Liver (tissue), 9 donors: ENCODE measurements around the gene COL27A1. TPM values are rescaled to one million over a fixed set of nuclear protein-coding genes. Genes with fewer than 3 reads are reported as not detected.

Experiments
- DNase-seq: peaks from one replicate; pipeline ENCODE4 v3.0.0-alpha.2; 2017; ENCODE audit warnings: low spot score
- H3K27ac ChIP-seq, 2 donors: one replicate each; pipeline ENCODE4 v1.7.0; 2013; ENCODE audit warnings: inconsistent platforms in 2 of 2, low read length in 2 of 2, control low read depth in 1 of 2, low read depth in 1 of 2, mild to moderate bottlenecking in 1 of 2
- H3K27me3 ChIP-seq, 4 donors: one replicate each; pipeline versions ENCODE4 v1.6.1 to v1.7.0; 2013; ENCODE audit warnings: low read length in 3 of 4, inconsistent platforms in 1 of 4, mild to moderate bottlenecking in 1 of 4, moderate library complexity in 1 of 4; ENCODE audit not compliant: control insufficient read depth in 4 of 4, insufficient read depth in 4 of 4
- H3K36me3 ChIP-seq, 4 donors: one replicate each; pipeline versions ENCODE4 v1.6.1 to v1.7.0; 2013; ENCODE audit warnings: low read length in 3 of 4, mild to moderate bottlenecking in 3 of 4, low read depth in 1 of 4, moderate library complexity in 1 of 4; ENCODE audit not compliant: control insufficient read depth in 4 of 4, insufficient read depth in 3 of 4
- H3K4me1 ChIP-seq, 4 donors: one replicate each; pipeline versions ENCODE4 v1.6.1 to v1.7.0; 2013; ENCODE audit warnings: low read length in 3 of 4, mild to moderate bottlenecking in 3 of 4, moderate library complexity in 1 of 4; ENCODE audit not compliant: control insufficient read depth in 4 of 4, insufficient read depth in 4 of 4
- H3K4me3 ChIP-seq, 3 donors: one replicate each; pipeline versions ENCODE4 v1.6.1 to v1.7.0; 2013; ENCODE audit warnings: low read length in 3 of 3, control low read depth in 1 of 3, low read depth in 1 of 3, mild to moderate bottlenecking in 1 of 3
- H3K9ac ChIP-seq, 2 donors: one replicate each; pipeline ENCODE4 v1.7.0; 2013; ENCODE audit warnings: low read length in 2 of 2, mild to moderate bottlenecking in 2 of 2, moderate library complexity in 2 of 2, control low read depth in 1 of 2, low read depth in 1 of 2
- H3K9me3 ChIP-seq, 4 donors: one replicate each; pipeline versions ENCODE4 v1.6.1 to v1.7.0; 2013; ENCODE audit warnings: low read length in 3 of 4; ENCODE audit not compliant: control insufficient read depth in 4 of 4
- HNF4A ChIP-seq, 2 donors: conservative IDR thresholded peaks; 2 replicates each; pipeline ENCODE4 v1.6.1; 2016; ENCODE audit warnings: antibody characterized with exemption in 2 of 2, mild to moderate bottlenecking in 2 of 2
- JUND ChIP-seq, 2 donors: IDR thresholded peaks; 2 replicates each; pipeline ENCODE4 v1.6.1; 2016; ENCODE audit warnings: antibody characterized with exemption in 2 of 2
- MAX ChIP-seq: IDR thresholded peaks from 2 replicates; pipeline ENCODE4 v1.6.1; 2016; ENCODE audit warnings: antibody characterized with exemption
- SP1 ChIP-seq: IDR thresholded peaks from 2 replicates; pipeline ENCODE4 v1.6.1; 2018; ENCODE audit warnings: antibody characterized with exemption, mild to moderate bottlenecking
- TAF1 ChIP-seq: conservative IDR thresholded peaks from 2 replicates; pipeline ENCODE4 v1.6.1; 2016; ENCODE audit warnings: antibody characterized with exemption, mild to moderate bottlenecking
- YY1 ChIP-seq: IDR thresholded peaks from 2 replicates; pipeline ENCODE4 v1.6.1; 2016; ENCODE audit warnings: antibody characterized with exemption, mild to moderate bottlenecking
- ZBTB33 ChIP-seq: IDR thresholded peaks from 2 replicates; pipeline ENCODE4 v1.6.1; 2016; ENCODE audit warnings: antibody characterized with exemption
- WGBS: extraction: QIAGEN DNeasy Blood & Tissue Kit; methylation state at CpG from one replicate; pipeline ENCODE4 v1.1.7; 2013; 5-methylcytosine and 5-hydroxymethylcytosine counted together
- polyA plus RNA-seq, 2 donors: library from polyadenylated mRNA; stranded (reverse) in 1 of 2; unstranded in 1 of 2; fragments of 200-250 nt in 1 of 2; fragments of >200 nt in 1 of 2; fragmentation: Nextera tagmentation in 1 of 2; extraction: Ambion mirVana in 1 of 2; gene quantifications; one replicate each; pipeline versions ENCODE4 v1.2.1 to v1.2.3, GENCODE V29; 2013 to 2015
- total RNA-seq, 2 donors: library from RNA; depleted of rRNA; stranded (reverse); fragments of >200 nt; gene quantifications; one replicate each; pipeline ENCODE4 v1.2.3, GENCODE V29; 2014
- TF ChIP-seq, protein P1 (sequence below): IDR thresholded peaks from 2 replicates; pipeline ENCODE4 v1.6.1; 2016; ENCODE audit warnings: antibody characterized with exemption, mild to moderate bottlenecking
- donor health status: healthy.
- donor health status: healthy.
- donor health status: healthy.
- donor health status: healthy.
- donor health status: healthy.

COL27A1 gene
- total and polyA plus RNA-seq, 4 donors, result 7.0 to 20.4 (median 12.0) TPM

DNA sequence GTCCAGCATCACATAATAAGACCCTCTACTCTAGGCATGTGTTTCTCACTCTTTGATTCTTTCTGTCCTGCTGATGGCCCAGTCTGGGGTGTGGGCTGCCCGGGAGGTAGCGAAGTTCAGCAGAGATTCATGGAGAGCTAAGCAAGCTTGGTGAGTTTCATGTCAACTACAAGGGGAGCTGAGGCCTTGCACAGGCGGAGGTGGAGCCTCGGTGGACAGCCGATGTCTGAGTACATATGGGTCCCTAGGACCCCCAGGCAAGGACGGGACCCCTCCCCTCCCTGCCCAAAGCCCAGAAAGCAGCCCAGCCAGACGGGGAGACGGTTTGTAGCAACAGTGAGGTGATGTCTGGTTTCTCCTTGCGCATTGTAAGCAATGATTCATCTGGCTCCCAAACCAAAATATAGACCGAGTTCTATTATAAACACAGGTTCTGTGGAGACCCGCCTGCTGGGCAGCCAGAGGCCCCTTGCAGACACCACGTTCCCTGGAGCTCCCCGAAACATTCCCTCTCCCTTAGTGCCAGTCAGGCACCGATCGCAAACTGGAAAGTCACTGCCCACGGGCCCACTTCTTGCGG is 45.5 kb downstream of the COL27A1 start (continued):
- TF ChIP-seq, protein P1, sequence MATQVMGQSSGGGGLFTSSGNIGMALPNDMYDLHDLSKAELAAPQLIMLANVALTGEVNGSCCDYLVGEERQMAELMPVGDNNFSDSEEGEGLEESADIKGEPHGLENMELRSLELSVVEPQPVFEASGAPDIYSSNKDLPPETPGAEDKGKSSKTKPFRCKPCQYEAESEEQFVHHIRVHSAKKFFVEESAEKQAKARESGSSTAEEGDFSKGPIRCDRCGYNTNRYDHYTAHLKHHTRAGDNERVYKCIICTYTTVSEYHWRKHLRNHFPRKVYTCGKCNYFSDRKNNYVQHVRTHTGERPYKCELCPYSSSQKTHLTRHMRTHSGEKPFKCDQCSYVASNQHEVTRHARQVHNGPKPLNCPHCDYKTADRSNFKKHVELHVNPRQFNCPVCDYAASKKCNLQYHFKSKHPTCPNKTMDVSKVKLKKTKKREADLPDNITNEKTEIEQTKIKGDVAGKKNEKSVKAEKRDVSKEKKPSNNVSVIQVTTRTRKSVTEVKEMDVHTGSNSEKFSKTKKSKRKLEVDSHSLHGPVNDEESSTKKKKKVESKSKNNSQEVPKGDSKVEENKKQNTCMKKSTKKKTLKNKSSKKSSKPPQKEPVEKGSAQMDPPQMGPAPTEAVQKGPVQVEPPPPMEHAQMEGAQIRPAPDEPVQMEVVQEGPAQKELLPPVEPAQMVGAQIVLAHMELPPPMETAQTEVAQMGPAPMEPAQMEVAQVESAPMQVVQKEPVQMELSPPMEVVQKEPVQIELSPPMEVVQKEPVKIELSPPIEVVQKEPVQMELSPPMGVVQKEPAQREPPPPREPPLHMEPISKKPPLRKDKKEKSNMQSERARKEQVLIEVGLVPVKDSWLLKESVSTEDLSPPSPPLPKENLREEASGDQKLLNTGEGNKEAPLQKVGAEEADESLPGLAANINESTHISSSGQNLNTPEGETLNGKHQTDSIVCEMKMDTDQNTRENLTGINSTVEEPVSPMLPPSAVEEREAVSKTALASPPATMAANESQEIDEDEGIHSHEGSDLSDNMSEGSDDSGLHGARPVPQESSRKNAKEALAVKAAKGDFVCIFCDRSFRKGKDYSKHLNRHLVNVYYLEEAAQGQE, result no peak

GRCh38 chr9:114202396-114202795 is 47.1 kb downstream of the COL27A1 start:
- Histone ChIP-seq H3K27ac (no peak overlapping the region), H3K9me3 (no peaks in the 10 kb centered on the region), H3K4me1 (peaks cover 0 to 6% (median 2%) of the 10 kb centered on the region in 4 donors), H3K27me3 (no peaks in the 10 kb centered on the region), H3K36me3 (peaks cover 0 to 29% (median 14%) of the 10 kb centered on the region in 4 donors), H3K4me3 (no peak overlapping the region), H3K9ac (no peak overlapping the region)
- 90% methylated on average over 6 of the region's 6 CpGs for WGBS
- TF ChIP-seq ZBTB33 (no peak), TAF1 (no peak), MAX (no peak), YY1 (no peak)
- DNase-seq, result no peak

DNA sequence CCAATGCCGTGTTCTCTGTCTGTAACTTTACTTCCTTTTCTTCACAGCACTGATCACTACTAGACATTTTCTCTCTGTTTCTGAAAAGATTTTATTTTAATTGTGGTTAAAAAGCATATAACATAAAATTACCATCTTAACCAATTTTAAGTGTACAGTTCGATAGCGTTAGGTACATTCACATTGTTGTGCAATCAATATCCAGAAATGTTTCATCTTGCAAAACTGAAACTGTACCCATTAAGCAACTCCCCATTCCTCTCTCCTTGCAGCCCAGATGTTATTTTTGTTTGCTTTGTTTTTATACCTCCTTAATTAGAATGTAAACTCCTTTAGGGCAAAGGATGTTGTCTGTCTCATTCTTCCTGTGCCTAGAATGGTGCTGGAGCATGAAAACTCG is 47.5 kb downstream of the COL27A1 start:
- 72% methylated on average over 4 of the region's 4 CpGs for WGBS
- H3K9me3 ChIP-seq, result no peaks in the 10 kb centered on the region
- TF ChIP-seq MAX (no peak), HNF4A (conservative IDR thresholded peaks at IDR 0.05) (no peak), JUND (IDR thresholded peaks at IDR 0.05) (no peak), TAF1 (no peak), SP1 (no peak)
- H3K4me1 ChIP-seq, result peaks cover 0 to 6% (median 2%) of the 10 kb centered on the region in 4 donors
- peaks cover 0 to 29% (median 13%) of the 10 kb centered on the region in 4 donors for H3K36me3 ChIP-seq
- no peak overlapping the region for H3K27ac ChIP-seq
- H3K9ac ChIP-seq, result no peak overlapping the region
- H3K4me3 ChIP-seq, result no peak overlapping the region
- H3K27me3 ChIP-seq, result no peaks in the 10 kb centered on the region
- DNase-seq, result no peak
